GM10847 (cell line): ENCODE data around the gene ADGRV1.

ENCODE experiments used
- POLR2A ChIP-seq: IDR thresholded peaks from 2 replicates; pipeline ENCODE4 v1.6.1; 2011; ENCODE audit not compliant: insufficient read length; ENCODE audit errors: extremely low read depth

ADGRV1 gene

GRCh38 chr5:90548069-90548593, 10.5 kb upstream of the ADGRV1 start:
- no peak for TF ChIP-seq POLR2A

- TF ChIP-seq POLR2A: no peak
Observed at GRCh38 chr5:90549223-90549622, 9.4 kb upstream of the ADGRV1 start.

- no peak for TF ChIP-seq POLR2A
Observed at GRCh38 chr5:90549729-90550275, 8.8 kb upstream of the ADGRV1 start.

- no peak for TF ChIP-seq POLR2A
Observed at GRCh38 chr5:90550963-90551362, 7.6 kb upstream of the ADGRV1 start.

GRCh38 chr5:90551376-90551775, 7.2 kb upstream of the ADGRV1 start:
- no peak for TF ChIP-seq POLR2A

GRCh38 chr5:90553711-90554110, 4.9 kb upstream of the ADGRV1 start:
- no peak for TF ChIP-seq POLR2A

- TF ChIP-seq POLR2A: no peak
Observed at GRCh38 chr5:90554358-90555006, 4.1 kb upstream of the ADGRV1 start.

- TF ChIP-seq POLR2A: no peak
Observed at GRCh38 chr5:90555666-90556065, 2.9 kb upstream of the ADGRV1 start.

- TF ChIP-seq POLR2A: no peak
Observed at GRCh38 chr5:90557391-90557790, 1.2 kb upstream of the ADGRV1 start.

GRCh38 chr5:90557871-90558270, 726 bp upstream of the ADGRV1 start:
- no peak for TF ChIP-seq POLR2A

- no peak for TF ChIP-seq POLR2A
Observed at GRCh38 chr5:90560771-90561170, 2.2 kb downstream of the ADGRV1 start.

GRCh38 chr5:90561766-90562165, 3.2 kb downstream of the ADGRV1 start:
- TF ChIP-seq POLR2A: no peak

GRCh38 chr5:90562341-90562740, 3.7 kb downstream of the ADGRV1 start:
- TF ChIP-seq POLR2A: no peak

GRCh38 chr5:90563108-90563507, 4.5 kb downstream of the ADGRV1 start:
- no peak for TF ChIP-seq POLR2A

- TF ChIP-seq POLR2A: no peak
Observed at GRCh38 chr5:90565491-90565890, 6.9 kb downstream of the ADGRV1 start.

- TF ChIP-seq POLR2A: no peak
Observed at GRCh38 chr5:90569084-90569483, 10.5 kb downstream of the ADGRV1 start.

- TF ChIP-seq POLR2A: no peak
Observed at GRCh38 chr5:90570034-90570433, 11.4 kb downstream of the ADGRV1 start.
